ENCODE results near the gene NCR3LG1.

Gene NCR3LG1

GRCh38 chr11:17352950-17353820, 1.6 kb downstream of the NCR3LG1 start:
- TF ChIP-seq CTCF (IDR thresholded peaks at IDR 0.05; ENCODE audit: control insufficient read depth, insufficient read depth, low read depth, low read length, missing control alignments): no peak
- DNase-seq (ENCODE audit: low read depth): no peak

GRCh38 chr11:17353821-17354600, 2.4 kb downstream of the NCR3LG1 start:
- TF ChIP-seq CTCF (IDR thresholded peaks at IDR 0.05; ENCODE audit: control insufficient read depth, insufficient read depth, low read depth, low read length, missing control alignments): no peak
- peak overlapping the region; percentile 58 for H3K4me3 ChIP-seq (ENCODE audit: control insufficient read depth, low read depth, low read length)
- no peak for DNase-seq (ENCODE audit: low read depth)

More at GRCh38 chr11:17352950-17353820, 1.6 kb downstream of the NCR3LG1 start:
- peak overlapping the region; percentile 58 for H3K4me3 ChIP-seq (ENCODE audit: control insufficient read depth, low read depth, low read length)

- no peak overlapping the region for H3K4me3 ChIP-seq (ENCODE audit: control insufficient read depth, low read depth, low read length)
- DNase-seq (ENCODE audit: low read depth): no peak
- peak; percentile 68 for TF ChIP-seq CTCF (IDR thresholded peaks at IDR 0.05; ENCODE audit: control insufficient read depth, insufficient read depth, low read depth, low read length, missing control alignments)
These were observed 3.0 kb downstream of the NCR3LG1 start for GRCh38 chr11:17354601-17354991.

GRCh38 chr11:17366495-17366894, 14.9 kb downstream of the NCR3LG1 start:
- DNase-seq (ENCODE audit: low read depth): no peak
- no peak for TF ChIP-seq CTCF (IDR thresholded peaks at IDR 0.05; ENCODE audit: control insufficient read depth, insufficient read depth, low read depth, low read length, missing control alignments)
- no peak overlapping the region for H3K4me3 ChIP-seq (ENCODE audit: control insufficient read depth, low read depth, low read length)

- DNase-seq (ENCODE audit: low read depth): no peak
- no peak overlapping the region for H3K4me3 ChIP-seq (ENCODE audit: control insufficient read depth, low read depth, low read length)
- TF ChIP-seq CTCF (IDR thresholded peaks at IDR 0.05; ENCODE audit: control insufficient read depth, insufficient read depth, low read depth, low read length, missing control alignments): no peak
These were observed 17.0 kb downstream of the NCR3LG1 start for GRCh38 chr11:17368551-17368950.

GRCh38 chr11:17369094-17369493, 17.5 kb downstream of the NCR3LG1 start:
- no peak for TF ChIP-seq CTCF (IDR thresholded peaks at IDR 0.05; ENCODE audit: control insufficient read depth, insufficient read depth, low read depth, low read length, missing control alignments)
- DNase-seq (ENCODE audit: low read depth): no peak
- H3K4me3 ChIP-seq (ENCODE audit: control insufficient read depth, low read depth, low read length): no peak overlapping the region
